Testis (tissue), 2 donors: ENCODE measurements around the gene SLC19A1.

Experiments used
- POLR2A ChIP-seq: fragments of 450-650 bp; IDR thresholded peaks from one replicate; pipeline ENCODE4 v1.6.1; 2017; ENCODE audit warnings: antibody characterized with exemption, mild to moderate bottlenecking, moderate library complexity
- TF ChIP-seq, protein P1 (sequence below), 3 experiments: fragments of 450-650 bp in 2 of 3; fragments of 200-600 bp in 1 of 3; sonication (generic) in 1 of 3; IDR thresholded peaks; one replicate each; pipeline ENCODE4 v1.5.1; 2016 to 2019; ENCODE audit warnings: antibody characterized with exemption in 3 of 3, mild to moderate bottlenecking in 2 of 3, moderate library complexity in 1 of 3

DNA sequence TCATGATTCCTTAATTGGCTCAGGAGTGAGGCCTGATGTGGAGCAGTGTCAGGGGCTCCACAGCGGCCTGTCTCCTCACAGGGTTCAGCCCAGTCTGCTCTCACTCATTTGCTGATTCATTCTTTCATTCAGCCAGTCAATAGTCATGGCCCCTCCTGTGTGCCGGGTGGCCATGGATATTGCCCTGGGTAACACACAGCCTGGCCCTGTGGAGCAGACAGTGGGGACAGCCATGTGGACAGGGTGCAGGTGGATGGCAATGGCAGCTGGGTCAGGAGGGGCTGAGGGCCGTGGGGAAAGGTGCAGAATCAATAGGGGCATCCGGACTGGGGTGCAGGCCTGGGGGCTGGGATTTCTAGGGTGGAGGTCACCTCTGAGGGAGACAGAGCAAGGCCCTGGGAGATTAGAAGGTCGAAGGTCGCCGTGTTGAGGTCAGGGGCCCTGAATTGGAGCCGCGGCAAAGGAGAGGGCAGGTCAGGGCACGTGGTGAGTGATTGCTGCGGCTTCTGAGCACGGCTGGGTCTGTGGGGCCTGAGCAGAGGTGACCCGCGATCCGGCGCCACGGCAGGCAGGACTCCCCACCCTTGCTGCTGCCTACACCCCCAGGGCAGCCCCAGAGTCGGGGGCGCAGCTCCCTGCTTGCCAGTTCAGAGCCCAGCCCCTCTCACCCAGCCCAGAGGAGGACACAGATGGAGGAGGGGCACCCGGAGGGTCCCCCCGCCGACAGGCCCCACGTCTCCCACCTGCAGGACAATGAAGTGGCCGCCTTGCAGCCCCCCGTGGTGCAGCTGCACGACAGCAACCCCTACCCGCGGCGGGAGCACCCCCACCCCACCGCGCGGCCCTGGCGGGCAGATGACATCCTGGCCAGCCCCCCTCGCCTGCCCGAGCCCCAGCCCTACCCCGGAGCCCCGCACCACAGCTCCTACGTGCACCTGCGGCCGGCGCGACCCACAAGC lies 33.4 kb downstream of the SLC19A1 start:
- TF ChIP-seq, protein P1, sequence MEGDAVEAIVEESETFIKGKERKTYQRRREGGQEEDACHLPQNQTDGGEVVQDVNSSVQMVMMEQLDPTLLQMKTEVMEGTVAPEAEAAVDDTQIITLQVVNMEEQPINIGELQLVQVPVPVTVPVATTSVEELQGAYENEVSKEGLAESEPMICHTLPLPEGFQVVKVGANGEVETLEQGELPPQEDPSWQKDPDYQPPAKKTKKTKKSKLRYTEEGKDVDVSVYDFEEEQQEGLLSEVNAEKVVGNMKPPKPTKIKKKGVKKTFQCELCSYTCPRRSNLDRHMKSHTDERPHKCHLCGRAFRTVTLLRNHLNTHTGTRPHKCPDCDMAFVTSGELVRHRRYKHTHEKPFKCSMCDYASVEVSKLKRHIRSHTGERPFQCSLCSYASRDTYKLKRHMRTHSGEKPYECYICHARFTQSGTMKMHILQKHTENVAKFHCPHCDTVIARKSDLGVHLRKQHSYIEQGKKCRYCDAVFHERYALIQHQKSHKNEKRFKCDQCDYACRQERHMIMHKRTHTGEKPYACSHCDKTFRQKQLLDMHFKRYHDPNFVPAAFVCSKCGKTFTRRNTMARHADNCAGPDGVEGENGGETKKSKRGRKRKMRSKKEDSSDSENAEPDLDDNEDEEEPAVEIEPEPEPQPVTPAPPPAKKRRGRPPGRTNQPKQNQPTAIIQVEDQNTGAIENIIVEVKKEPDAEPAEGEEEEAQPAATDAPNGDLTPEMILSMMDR (IDR thresholded peaks at IDR 0.05), result no peak
- no peak for TF ChIP-seq POLR2A
